HL-60 (cell line): ENCODE data around the gene COL23A1.

Source experiments
- DNase-seq, 2 experiments: peaks; one replicate each; pipeline ENCODE4 v3.0.0-alpha.2; 2010 to 2020; ENCODE audit warnings: low read depth in 1 of 2, low spot score in 1 of 2
- H3K27ac ChIP-seq: fragments of 250-450 bp; sonication (Bioruptor Pico); replicated peaks from 2 replicates; pipeline ENCODE4 v1.5.1; 2020; ENCODE audit warnings: mild to moderate bottlenecking, moderate library complexity
- H3K27me3 ChIP-seq: fragments of 250-450 bp; sonication (Bioruptor Pico); 2 replicates; pipeline ENCODE4 v1.5.1; 2021; ENCODE audit warnings: mild to moderate bottlenecking, moderate library complexity; ENCODE audit not compliant: insufficient read depth, poor library complexity, severe bottlenecking
- H3K4me3 ChIP-seq: replicated peaks from 2 replicates; pipeline ENCODE4 v1.5.1; 2011; ENCODE audit warnings: mild to moderate bottlenecking, control low read depth, low read length; ENCODE audit not compliant: insufficient read depth
- CTCF ChIP-seq: IDR thresholded peaks from one replicate; pipeline ENCODE4 v1.5.1; 2011; ENCODE audit warnings: low read length, control low read depth, inconsistent platforms; ENCODE audit not compliant: insufficient read depth
- GABPA ChIP-seq: IDR thresholded peaks from 2 replicates; pipeline ENCODE4 v1.6.1; 2012; ENCODE audit warnings: low read depth
- POLR2AphosphoS5 ChIP-seq: IDR thresholded peaks from 2 replicates; pipeline ENCODE4 v1.6.1; 2012; ENCODE audit warnings: low read depth
- REST ChIP-seq: IDR thresholded peaks from 2 replicates; pipeline ENCODE4 v1.6.1; 2012; ENCODE audit warnings: low read depth; ENCODE audit not compliant: insufficient replicate concordance
- SPI1 ChIP-seq: IDR thresholded peaks from 2 replicates; pipeline ENCODE4 v1.6.1; 2012; ENCODE audit warnings: low read depth, mild to moderate bottlenecking, borderline replicate concordance

Gene COL23A1

GRCh38 chr5:178563621-178564020 lies 26.6 kb downstream of the COL23A1 start:
- H3K27me3 ChIP-seq: no peaks in the 10 kb centered on the region
- TF ChIP-seq CTCF: no peak
- TF ChIP-seq GABPA: no peak
- TF ChIP-seq REST: no peak
- no peak for TF ChIP-seq POLR2AphosphoS5
- TF ChIP-seq SPI1: no peak
- H3K27ac ChIP-seq: no peak overlapping the region
- no peak for DNase-seq
- H3K4me3 ChIP-seq: no peak overlapping the region

- TF ChIP-seq REST (no peak), GABPA (no peak)
- DNase-seq: peak in 1 of 2 experiments; percentile 52
- Histone ChIP-seq H3K27ac (peak overlapping the region; percentile 92), H3K27me3 (no peaks in the 10 kb centered on the region), H3K4me3 (peak overlapping the region; percentile 60)
Observed at GRCh38 chr5:178561746-178562264, 28.4 kb downstream of the COL23A1 start.

- Histone ChIP-seq H3K27ac (peak overlapping the region; percentile 92), H3K4me3 (peak overlapping the region; percentile 60), H3K27me3 (no peaks in the 10 kb centered on the region)
- DNase-seq: peak in 1 of 2 experiments; percentile 47
- TF ChIP-seq POLR2AphosphoS5: no peak
- no peak for TF ChIP-seq SPI1
- no peak for TF ChIP-seq REST
- TF ChIP-seq GABPA: no peak
- no peak for TF ChIP-seq CTCF
Observed at GRCh38 chr5:178560911-178561310, 29.3 kb downstream of the COL23A1 start.
